MG63 (cell line): ENCODE data around the gene PRSS2. TPM values are rescaled to one million over a fixed set of nuclear protein-coding genes. Genes with fewer than 3 reads are reported as not detected.
A peak's percentile ranks its signal among the peaks of the same experiment; 100 is the strongest.

Experiments
- DNase-seq: peaks from one replicate; pipeline ENCODE4 v3.0.0-alpha.2; 2020
- H3K27me3 ChIP-seq: fragments of 250-450 bp; sonication (Bioruptor Pico); 2 replicates; pipeline ENCODE4 v1.5.1; 2020; ENCODE audit warnings: mild to moderate bottlenecking, moderate library complexity
- H3K36me3 ChIP-seq: fragments of 250-450 bp; sonication (Bioruptor Pico); 2 replicates; pipeline ENCODE4 v1.5.1; 2020; ENCODE audit warnings: mild to moderate bottlenecking, moderate library complexity
- H3K4me3 ChIP-seq: fragments of 250-450 bp; sonication (Bioruptor Pico); 2 replicates; pipeline ENCODE4 v1.5.1; 2020; ENCODE audit warnings: mild to moderate bottlenecking, moderate library complexity
- H3K9me3 ChIP-seq: fragments of 250-450 bp; sonication (Bioruptor Pico); 2 replicates; pipeline ENCODE4 v1.5.1; 2020; ENCODE audit warnings: mild to moderate bottlenecking, moderate library complexity
- total RNA-seq: library from RNA; depleted of rRNA; stranded (reverse); fragments of >200 nt; shearing (Covaris generic); gene quantifications from 2 replicates; pipeline ENCODE4 v1.2.3, GENCODE V29; 2014; ENCODE audit warnings: low replicate concordance

Gene PRSS2
- total RNA-seq, 1 experiment from 2014 or later = not detected

GRCh38 chr7:142805350-142806021 lies 34.7 kb downstream of the PRSS2 start:
- 0 out of 2 replicates have a peak, but pooled peaks cover 2% of the 10 kb centered on the region for H3K27me3 ChIP-seq
- no peaks in the 10 kb centered on the region for H3K36me3 ChIP-seq
- H3K4me3 ChIP-seq = no peak overlapping the region
- DNase-seq = no peak
- no peaks in the 10 kb centered on the region for H3K9me3 ChIP-seq

- Histone ChIP-seq H3K27me3 (0 out of 2 replicates have a peak, but pooled peaks cover 2% of the 10 kb centered on the region), H3K9me3 (no peaks in the 10 kb centered on the region), H3K4me3 (no peak overlapping the region), H3K36me3 (no peaks in the 10 kb centered on the region)
- DNase-seq = no peak
Measured at GRCh38 chr7:142806022-142806356, 35.2 kb downstream of the PRSS2 start.

GRCh38 chr7:142806957-142807356 lies 36.2 kb downstream of the PRSS2 start:
- H3K27me3 ChIP-seq = 0 out of 2 replicates have a peak, but pooled peaks cover 2% of the 10 kb centered on the region
- no peak for DNase-seq

GRCh38 chr7:142807855-142808460 lies 37.2 kb downstream of the PRSS2 start:
- Histone ChIP-seq H3K27me3 (0 out of 2 replicates have a peak, but pooled peaks cover 2% of the 10 kb centered on the region), H3K4me3 (no peak overlapping the region), H3K9me3 (no peaks in the 10 kb centered on the region), H3K36me3 (no peaks in the 10 kb centered on the region)
- no peak for DNase-seq

More at GRCh38 chr7:142806957-142807356, 36.2 kb downstream of the PRSS2 start:
- no peak overlapping the region for H3K4me3 ChIP-seq
- H3K36me3 ChIP-seq = no peaks in the 10 kb centered on the region
- no peaks in the 10 kb centered on the region for H3K9me3 ChIP-seq

GRCh38 chr7:142808461-142808801 lies 37.7 kb downstream of the PRSS2 start:
- DNase-seq = no peak
- no peak overlapping the region for H3K4me3 ChIP-seq
- H3K36me3 ChIP-seq = no peaks in the 10 kb centered on the region
- no peaks in the 10 kb centered on the region for H3K9me3 ChIP-seq
- 0 out of 2 replicates have a peak, but pooled peaks cover 2% of the 10 kb centered on the region for H3K27me3 ChIP-seq

GRCh38 chr7:142808802-142809583 lies 38.2 kb downstream of the PRSS2 start:
- H3K27me3 ChIP-seq = 0 out of 2 replicates have a peak, but pooled peaks cover 2% of the 10 kb centered on the region
- DNase-seq = no peak
- H3K9me3 ChIP-seq = no peaks in the 10 kb centered on the region
- no peak overlapping the region for H3K4me3 ChIP-seq
- H3K36me3 ChIP-seq = no peaks in the 10 kb centered on the region

GRCh38 chr7:142809671-142810070 lies 38.9 kb downstream of the PRSS2 start:
- Histone ChIP-seq H3K4me3 (no peak overlapping the region), H3K36me3 (no peaks in the 10 kb centered on the region), H3K27me3 (0 out of 2 replicates have a peak, but pooled peaks cover 2% of the 10 kb centered on the region), H3K9me3 (no peaks in the 10 kb centered on the region)
- no peak for DNase-seq

GRCh38 chr7:142811154-142811737 lies 40.5 kb downstream of the PRSS2 start:
- H3K36me3 ChIP-seq = no peaks in the 10 kb centered on the region
- no peak overlapping the region for H3K4me3 ChIP-seq
- no peak for DNase-seq
- H3K9me3 ChIP-seq = no peaks in the 10 kb centered on the region
- 0 out of 2 replicates have a peak, but pooled peaks cover 2% of the 10 kb centered on the region for H3K27me3 ChIP-seq

GRCh38 chr7:142812437-142813215 lies 41.9 kb downstream of the PRSS2 start:
- Histone ChIP-seq H3K4me3 (no peak overlapping the region), H3K9me3 (no peaks in the 10 kb centered on the region), H3K36me3 (no peaks in the 10 kb centered on the region), H3K27me3 (0 out of 2 replicates have a peak, but pooled peaks cover 2% of the 10 kb centered on the region)
- no peak for DNase-seq

GRCh38 chr7:142813226-142813625 lies 42.5 kb downstream of the PRSS2 start:
- H3K36me3 ChIP-seq = no peaks in the 10 kb centered on the region
- no peaks in the 10 kb centered on the region for H3K9me3 ChIP-seq
- DNase-seq = peak; percentile 20

GRCh38 chr7:142813699-142814098 lies 42.9 kb downstream of the PRSS2 start:
- H3K4me3 ChIP-seq = no peak overlapping the region
- no peak for DNase-seq
- no peaks in the 10 kb centered on the region for H3K36me3 ChIP-seq
- 0 out of 2 replicates have a peak, but pooled peaks cover 2% of the 10 kb centered on the region for H3K27me3 ChIP-seq
- H3K9me3 ChIP-seq = no peaks in the 10 kb centered on the region

More at GRCh38 chr7:142813226-142813625, 42.5 kb downstream of the PRSS2 start:
- H3K27me3 ChIP-seq = 0 out of 2 replicates have a peak, but pooled peaks cover 2% of the 10 kb centered on the region
- H3K4me3 ChIP-seq = no peak overlapping the region

- H3K4me3 ChIP-seq = no peak overlapping the region
- no peak for DNase-seq
- H3K36me3 ChIP-seq = no peaks in the 10 kb centered on the region
- no peaks in the 10 kb centered on the region for H3K9me3 ChIP-seq
- 0 out of 2 replicates have a peak, but pooled peaks cover 2% of the 10 kb centered on the region for H3K27me3 ChIP-seq
Measured at GRCh38 chr7:142814451-142814850, 43.7 kb downstream of the PRSS2 start.

GRCh38 chr7:142815134-142815533 lies 44.4 kb downstream of the PRSS2 start:
- no peaks in the 10 kb centered on the region for H3K36me3 ChIP-seq
- H3K27me3 ChIP-seq = 0 out of 2 replicates have a peak, but pooled peaks cover 2% of the 10 kb centered on the region
- H3K9me3 ChIP-seq = no peaks in the 10 kb centered on the region
- DNase-seq = no peak
- no peak overlapping the region for H3K4me3 ChIP-seq

- H3K27me3 ChIP-seq = peaks cover 5% of the 10 kb centered on the region; the same call in 1 of the 2 replicates
- H3K36me3 ChIP-seq = no peaks in the 10 kb centered on the region
- H3K9me3 ChIP-seq = no peaks in the 10 kb centered on the region
- H3K4me3 ChIP-seq = no peak overlapping the region
- DNase-seq = no peak
Measured at GRCh38 chr7:142817506-142817905, 46.7 kb downstream of the PRSS2 start.

GRCh38 chr7:142819530-142819929 lies 48.8 kb downstream of the PRSS2 start:
- DNase-seq = no peak
- Histone ChIP-seq H3K27me3 (peaks cover 5% of the 10 kb centered on the region; the same call in 1 of the 2 replicates), H3K36me3 (no peaks in the 10 kb centered on the region), H3K9me3 (no peaks in the 10 kb centered on the region; the same call in 1 of the 2 replicates), H3K4me3 (no peak overlapping the region)

GRCh38 chr7:142822714-142823113 lies 51.9 kb downstream of the PRSS2 start:
- no peaks in the 10 kb centered on the region for H3K36me3 ChIP-seq
- no peak overlapping the region for H3K4me3 ChIP-seq
- peaks cover 5% of the 10 kb centered on the region; the same call in 1 of the 2 replicates for H3K27me3 ChIP-seq
- DNase-seq = no peak
- no peaks in the 10 kb centered on the region; the same call in 1 of the 2 replicates for H3K9me3 ChIP-seq
